Suprapubic skin (tissue), 4 donors: Measurements from ENCODE around the gene DNAJC1. TPM values are rescaled to one million over a fixed set of nuclear protein-coding genes. Genes with fewer than 3 reads are reported as not detected.
A peak's percentile ranks its signal among the peaks of the same experiment; 100 is the strongest.

Experiments used
- DNase-seq, 2 donors: peaks; one replicate each; pipeline ENCODE4 v3.0.0-alpha.2; 2019; ENCODE audit warnings: low spot score in 2 of 2
- H3K27ac ChIP-seq: fragments of 200-600 bp; sonication (generic); one replicate; pipeline ENCODE4 v1.5.1; 2019
- H3K27me3 ChIP-seq: fragments of 200-600 bp; sonication (generic); one replicate; pipeline ENCODE4 v1.5.1; 2019
- H3K36me3 ChIP-seq: fragments of 200-600 bp; sonication (generic); one replicate; pipeline ENCODE4 v1.5.1; 2019
- H3K4me1 ChIP-seq: fragments of 200-600 bp; sonication (generic); one replicate; pipeline ENCODE4 v1.5.1; 2019
- H3K4me3 ChIP-seq: fragments of 200-600 bp; sonication (generic); one replicate; pipeline ENCODE4 v1.5.1; 2019; ENCODE audit warnings: mild to moderate bottlenecking
- H3K9me3 ChIP-seq: fragments of 200-600 bp; sonication (generic); one replicate; pipeline ENCODE4 v1.5.1; 2019
- CTCF ChIP-seq, 2 donors: fragments of 200-600 bp in 1 of 2; fragments of 450-650 bp in 1 of 2; sonication (generic) in 1 of 2; IDR thresholded peaks; one replicate each; pipeline ENCODE4 v1.5.1; 2016 to 2019; ENCODE audit warnings: antibody characterized with exemption in 2 of 2, mild to moderate bottlenecking in 1 of 2, moderate library complexity in 1 of 2
- EP300 ChIP-seq: sonication (generic); formaldehyde crosslinking; IDR thresholded peaks from one replicate; pipeline ENCODE4 v1.6.1; 2017; ENCODE audit warnings: antibody characterized with exemption
- POLR2A ChIP-seq, 2 donors: fragments of 450-650 bp; IDR thresholded peaks; one replicate each; pipeline ENCODE4 v1.6.1; 2017; ENCODE audit warnings: antibody characterized with exemption in 2 of 2, mild to moderate bottlenecking in 2 of 2, moderate library complexity in 2 of 2
- POLR2AphosphoS5 ChIP-seq, 3 donors: sonication (generic); formaldehyde crosslinking; IDR thresholded peaks; one replicate each; pipeline ENCODE4 v1.6.1; 2017; ENCODE audit warnings: antibody characterized with exemption in 3 of 3
- WGBS: methylation state at CpG from one replicate; pipeline ENCODE4 v1.1.5; 2018; 5-methylcytosine and 5-hydroxymethylcytosine counted together
- total RNA-seq, 4 donors: library from RNA; depleted of rRNA; stranded (reverse); fragments of >200 nt; gene quantifications; one replicate each; pipeline ENCODE4 v1.1.0, GENCODE V29; 2016

Gene DNAJC1
- total RNA-seq, 4 donors from 2014 or later = 30.6 to 70.0 (median 61.0) TPM

GRCh38 chr10:21737106-21737505 lies 266.4 kb downstream of the DNAJC1 start:
- Histone ChIP-seq H3K36me3 (peaks cover 68% of the 10 kb centered on the region), H3K4me3 (no peak overlapping the region), H3K9me3 (no peaks in the 10 kb centered on the region), H3K4me1 (no peaks in the 10 kb centered on the region), H3K27me3 (no peaks in the 10 kb centered on the region), H3K27ac (no peak overlapping the region)
- no peak for DNase-seq
- no peak for TF ChIP-seq CTCF (IDR thresholded peaks at IDR 0.05)
- no peak for TF ChIP-seq EP300
- no peak for TF ChIP-seq POLR2AphosphoS5 (IDR thresholded peaks at IDR 0.05)
- TF ChIP-seq POLR2A (IDR thresholded peaks at IDR 0.05) = no peak
- WGBS = 81% methylated on average over 4 of the region's 4 CpGs

- H3K27ac ChIP-seq = no peak overlapping the region
- no peaks in the 10 kb centered on the region for H3K9me3 ChIP-seq
- H3K36me3 ChIP-seq = peaks cover 39% of the 10 kb centered on the region
- TF ChIP-seq POLR2AphosphoS5 (IDR thresholded peaks at IDR 0.05) = no peak
- no peak for TF ChIP-seq POLR2A (IDR thresholded peaks at IDR 0.05)
- no peak for TF ChIP-seq CTCF (IDR thresholded peaks at IDR 0.05)
- TF ChIP-seq EP300 = no peak
- DNase-seq = no peak
- H3K27me3 ChIP-seq = no peaks in the 10 kb centered on the region
- no peak overlapping the region for H3K4me3 ChIP-seq
- 84% methylated on average over 6 of the region's 6 CpGs for WGBS
- H3K4me1 ChIP-seq = no peaks in the 10 kb centered on the region
These were observed 269.8 kb downstream of the DNAJC1 start for GRCh38 chr10:21733710-21734109.

GRCh38 chr10:21732067-21732772 lies 271.3 kb downstream of the DNAJC1 start:
- Histone ChIP-seq H3K36me3 (peaks cover 25% of the 10 kb centered on the region), H3K4me3 (no peak overlapping the region), H3K27me3 (no peaks in the 10 kb centered on the region), H3K27ac (no peak overlapping the region), H3K9me3 (no peaks in the 10 kb centered on the region), H3K4me1 (peaks cover 11% of the 10 kb centered on the region)
- 65% methylated on average over 10 of the region's 10 CpGs for WGBS
- no peak for DNase-seq
- TF ChIP-seq CTCF (IDR thresholded peaks at IDR 0.05) = peak; percentile 27 to 64
- no peak for TF ChIP-seq EP300

- DNase-seq = no peak
- TF ChIP-seq CTCF (IDR thresholded peaks at IDR 0.05) (no peak), POLR2A (IDR thresholded peaks at IDR 0.05) (no peak), EP300 (no peak), POLR2AphosphoS5 (IDR thresholded peaks at IDR 0.05) (no peak)
These were observed 274.9 kb downstream of the DNAJC1 start for GRCh38 chr10:21728618-21729017.

GRCh38 chr10:21727452-21728168 lies 275.9 kb downstream of the DNAJC1 start:
- no peak for DNase-seq
- TF ChIP-seq POLR2A (IDR thresholded peaks at IDR 0.05) (no peak), EP300 (no peak), POLR2AphosphoS5 (IDR thresholded peaks at IDR 0.05) (no peak), CTCF (IDR thresholded peaks at IDR 0.05) (no peak)
- H3K4me3 ChIP-seq = no peak overlapping the region
- H3K36me3 ChIP-seq = peaks cover 3% of the 10 kb centered on the region
- H3K27ac ChIP-seq = no peak overlapping the region
- H3K9me3 ChIP-seq = no peaks in the 10 kb centered on the region
- H3K4me1 ChIP-seq = peaks cover 32% of the 10 kb centered on the region
- 40% methylated on average over 13 of the region's 13 CpGs for WGBS
- H3K27me3 ChIP-seq = no peaks in the 10 kb centered on the region

More at GRCh38 chr10:21728618-21729017, 274.9 kb downstream of the DNAJC1 start:
- WGBS = 81% methylated on average over 3 of the region's 3 CpGs
- Histone ChIP-seq H3K4me3 (no peak overlapping the region), H3K4me1 (peaks cover 32% of the 10 kb centered on the region), H3K9me3 (no peaks in the 10 kb centered on the region), H3K27ac (no peak overlapping the region), H3K27me3 (no peaks in the 10 kb centered on the region), H3K36me3 (peaks cover 5% of the 10 kb centered on the region)
